ENCODE results near the gene FZD2.

- TF ChIP-seq, protein P1, sequence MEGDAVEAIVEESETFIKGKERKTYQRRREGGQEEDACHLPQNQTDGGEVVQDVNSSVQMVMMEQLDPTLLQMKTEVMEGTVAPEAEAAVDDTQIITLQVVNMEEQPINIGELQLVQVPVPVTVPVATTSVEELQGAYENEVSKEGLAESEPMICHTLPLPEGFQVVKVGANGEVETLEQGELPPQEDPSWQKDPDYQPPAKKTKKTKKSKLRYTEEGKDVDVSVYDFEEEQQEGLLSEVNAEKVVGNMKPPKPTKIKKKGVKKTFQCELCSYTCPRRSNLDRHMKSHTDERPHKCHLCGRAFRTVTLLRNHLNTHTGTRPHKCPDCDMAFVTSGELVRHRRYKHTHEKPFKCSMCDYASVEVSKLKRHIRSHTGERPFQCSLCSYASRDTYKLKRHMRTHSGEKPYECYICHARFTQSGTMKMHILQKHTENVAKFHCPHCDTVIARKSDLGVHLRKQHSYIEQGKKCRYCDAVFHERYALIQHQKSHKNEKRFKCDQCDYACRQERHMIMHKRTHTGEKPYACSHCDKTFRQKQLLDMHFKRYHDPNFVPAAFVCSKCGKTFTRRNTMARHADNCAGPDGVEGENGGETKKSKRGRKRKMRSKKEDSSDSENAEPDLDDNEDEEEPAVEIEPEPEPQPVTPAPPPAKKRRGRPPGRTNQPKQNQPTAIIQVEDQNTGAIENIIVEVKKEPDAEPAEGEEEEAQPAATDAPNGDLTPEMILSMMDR (IDR thresholded peaks at IDR 0.05; ENCODE audit: low read depth, low read length, poor library complexity, severe bottlenecking), result no peak
- TF ChIP-seq EZH2phosphoT487 (IDR thresholded peaks at IDR 0.05; ENCODE audit: borderline replicate concordance, low read length), result no peak
Measured at GRCh38 chr17:44552361-44552760, 4.9 kb upstream of the FZD2 start.
